GM23338 (cell line): ENCODE results near the gene FSIP1.

Source experiments
- CREB1 ChIP-seq: fragments of 250-450 bp; sonication (Bioruptor Pico); IDR thresholded peaks from 2 replicates; pipeline ENCODE4 v1.5.0; 2020; ENCODE audit warnings: low read depth, mild to moderate bottlenecking, moderate library complexity
- EZH2 ChIP-seq: fragments of 200-600 bp; sonication (generic); IDR thresholded peaks from one replicate; pipeline ENCODE4 v1.8.0; 2017; ENCODE audit warnings: antibody characterized with exemption, mild to moderate bottlenecking, low read depth; ENCODE audit not compliant: unreplicated experiment
- EZH2phosphoT487 ChIP-seq: fragments of 200-600 bp; sonication (generic); IDR thresholded peaks from one replicate; pipeline ENCODE4 v1.8.1; 2018; ENCODE audit warnings: antibody characterized with exemption; ENCODE audit not compliant: unreplicated experiment
- JUNB ChIP-seq: IDR thresholded peaks from one replicate; pipeline ENCODE4 v1.6.1; 2016; ENCODE audit warnings: antibody characterized with exemption; ENCODE audit not compliant: unreplicated experiment
- NANOG ChIP-seq: IDR thresholded peaks from 2 replicates; pipeline ENCODE4 v1.6.1; 2016; ENCODE audit warnings: antibody characterized with exemption, borderline replicate concordance
- POLR2AphosphoS5 ChIP-seq: IDR thresholded peaks from 2 replicates; pipeline ENCODE4 v1.6.1; 2016; ENCODE audit warnings: antibody characterized with exemption, low read depth
- ZNF114 ChIP-seq: fragments of 250-450 bp; sonication (Bioruptor Pico); IDR thresholded peaks from 2 replicates; pipeline ENCODE4 v1.5.0; 2020; ENCODE audit warnings: mild to moderate bottlenecking, moderate library complexity
- ZNF331 ChIP-seq: fragments of 250-450 bp; sonication (Bioruptor Pico); IDR thresholded peaks from 2 replicates; pipeline ENCODE4 v1.5.0; 2020; ENCODE audit warnings: low read depth, mild to moderate bottlenecking, moderate library complexity
- TF ChIP-seq, protein P1 (sequence below), 2 experiments: fragments of 200-600 bp in 1 of 2; sonication (generic) in 1 of 2; conservative IDR thresholded peaks; 2 replicates each; pipeline versions ENCODE4 v1.5.1 to v1.6.1; 2016 to 2017; ENCODE audit warnings: antibody characterized with exemption in 2 of 2, low read depth in 2 of 2, mild to moderate bottlenecking in 2 of 2, moderate library complexity in 1 of 2
- TF ChIP-seq, protein P2 (sequence below): IDR thresholded peaks from one replicate; pipeline ENCODE4 v1.6.1; 2018; ENCODE audit warnings: antibody characterized with exemption; ENCODE audit not compliant: unreplicated experiment
- TF ChIP-seq, protein P3 (sequence below): IDR thresholded peaks from 2 replicates; pipeline ENCODE4 v1.6.1; 2016; ENCODE audit warnings: antibody characterized with exemption

DNA sequence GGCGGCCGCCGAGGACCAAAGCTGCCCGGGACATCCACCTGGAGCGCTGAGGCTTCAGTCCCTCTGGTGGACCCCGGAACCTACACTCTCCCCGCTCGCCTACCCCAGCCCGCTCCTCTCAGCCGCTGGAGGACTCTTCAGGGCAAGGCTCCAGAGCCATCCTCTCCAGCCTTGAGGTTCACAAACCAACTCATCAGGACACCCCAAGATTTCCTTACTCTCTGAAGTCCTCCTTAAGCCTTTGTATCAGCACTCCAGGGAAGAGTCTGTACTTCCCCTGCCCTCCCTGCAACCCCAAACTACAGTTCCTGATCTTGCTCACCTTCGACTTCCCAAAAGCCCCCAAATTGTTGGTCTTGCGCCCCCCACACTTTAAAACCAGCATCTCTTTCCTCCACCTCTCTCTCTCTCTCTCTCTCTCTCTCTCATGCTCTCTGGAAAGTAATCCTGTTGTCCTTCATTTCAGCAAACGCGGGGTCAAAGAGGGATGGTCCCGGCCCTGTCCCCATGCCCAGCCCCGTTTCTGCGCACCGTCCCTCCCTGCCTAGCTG, 201.3 kb downstream of the FSIP1 start:
- TF ChIP-seq, protein P1, sequence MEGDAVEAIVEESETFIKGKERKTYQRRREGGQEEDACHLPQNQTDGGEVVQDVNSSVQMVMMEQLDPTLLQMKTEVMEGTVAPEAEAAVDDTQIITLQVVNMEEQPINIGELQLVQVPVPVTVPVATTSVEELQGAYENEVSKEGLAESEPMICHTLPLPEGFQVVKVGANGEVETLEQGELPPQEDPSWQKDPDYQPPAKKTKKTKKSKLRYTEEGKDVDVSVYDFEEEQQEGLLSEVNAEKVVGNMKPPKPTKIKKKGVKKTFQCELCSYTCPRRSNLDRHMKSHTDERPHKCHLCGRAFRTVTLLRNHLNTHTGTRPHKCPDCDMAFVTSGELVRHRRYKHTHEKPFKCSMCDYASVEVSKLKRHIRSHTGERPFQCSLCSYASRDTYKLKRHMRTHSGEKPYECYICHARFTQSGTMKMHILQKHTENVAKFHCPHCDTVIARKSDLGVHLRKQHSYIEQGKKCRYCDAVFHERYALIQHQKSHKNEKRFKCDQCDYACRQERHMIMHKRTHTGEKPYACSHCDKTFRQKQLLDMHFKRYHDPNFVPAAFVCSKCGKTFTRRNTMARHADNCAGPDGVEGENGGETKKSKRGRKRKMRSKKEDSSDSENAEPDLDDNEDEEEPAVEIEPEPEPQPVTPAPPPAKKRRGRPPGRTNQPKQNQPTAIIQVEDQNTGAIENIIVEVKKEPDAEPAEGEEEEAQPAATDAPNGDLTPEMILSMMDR (conservative IDR thresholded peaks at IDR 0.05; ENCODE audit: low read depth in 2 of 2), result no peak
- TF ChIP-seq EZH2 (no peak), EZH2phosphoT487 (no peak), POLR2AphosphoS5 (no peak), ZNF114 (CRISPR knock-in tag) (no peak), NANOG (no peak), JUNB (no peak), CREB1 (no peak), ZNF331 (CRISPR knock-in tag) (no peak)
- TF ChIP-seq, protein P2, sequence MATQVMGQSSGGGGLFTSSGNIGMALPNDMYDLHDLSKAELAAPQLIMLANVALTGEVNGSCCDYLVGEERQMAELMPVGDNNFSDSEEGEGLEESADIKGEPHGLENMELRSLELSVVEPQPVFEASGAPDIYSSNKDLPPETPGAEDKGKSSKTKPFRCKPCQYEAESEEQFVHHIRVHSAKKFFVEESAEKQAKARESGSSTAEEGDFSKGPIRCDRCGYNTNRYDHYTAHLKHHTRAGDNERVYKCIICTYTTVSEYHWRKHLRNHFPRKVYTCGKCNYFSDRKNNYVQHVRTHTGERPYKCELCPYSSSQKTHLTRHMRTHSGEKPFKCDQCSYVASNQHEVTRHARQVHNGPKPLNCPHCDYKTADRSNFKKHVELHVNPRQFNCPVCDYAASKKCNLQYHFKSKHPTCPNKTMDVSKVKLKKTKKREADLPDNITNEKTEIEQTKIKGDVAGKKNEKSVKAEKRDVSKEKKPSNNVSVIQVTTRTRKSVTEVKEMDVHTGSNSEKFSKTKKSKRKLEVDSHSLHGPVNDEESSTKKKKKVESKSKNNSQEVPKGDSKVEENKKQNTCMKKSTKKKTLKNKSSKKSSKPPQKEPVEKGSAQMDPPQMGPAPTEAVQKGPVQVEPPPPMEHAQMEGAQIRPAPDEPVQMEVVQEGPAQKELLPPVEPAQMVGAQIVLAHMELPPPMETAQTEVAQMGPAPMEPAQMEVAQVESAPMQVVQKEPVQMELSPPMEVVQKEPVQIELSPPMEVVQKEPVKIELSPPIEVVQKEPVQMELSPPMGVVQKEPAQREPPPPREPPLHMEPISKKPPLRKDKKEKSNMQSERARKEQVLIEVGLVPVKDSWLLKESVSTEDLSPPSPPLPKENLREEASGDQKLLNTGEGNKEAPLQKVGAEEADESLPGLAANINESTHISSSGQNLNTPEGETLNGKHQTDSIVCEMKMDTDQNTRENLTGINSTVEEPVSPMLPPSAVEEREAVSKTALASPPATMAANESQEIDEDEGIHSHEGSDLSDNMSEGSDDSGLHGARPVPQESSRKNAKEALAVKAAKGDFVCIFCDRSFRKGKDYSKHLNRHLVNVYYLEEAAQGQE, result no peak
- TF ChIP-seq, protein P3, sequence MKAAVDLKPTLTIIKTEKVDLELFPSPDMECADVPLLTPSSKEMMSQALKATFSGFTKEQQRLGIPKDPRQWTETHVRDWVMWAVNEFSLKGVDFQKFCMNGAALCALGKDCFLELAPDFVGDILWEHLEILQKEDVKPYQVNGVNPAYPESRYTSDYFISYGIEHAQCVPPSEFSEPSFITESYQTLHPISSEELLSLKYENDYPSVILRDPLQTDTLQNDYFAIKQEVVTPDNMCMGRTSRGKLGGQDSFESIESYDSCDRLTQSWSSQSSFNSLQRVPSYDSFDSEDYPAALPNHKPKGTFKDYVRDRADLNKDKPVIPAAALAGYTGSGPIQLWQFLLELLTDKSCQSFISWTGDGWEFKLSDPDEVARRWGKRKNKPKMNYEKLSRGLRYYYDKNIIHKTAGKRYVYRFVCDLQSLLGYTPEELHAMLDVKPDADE, result no peak
